SIG-M5 (cell line): Measurements from ENCODE around the gene SLC39A10.

Experiments used
- DNase-seq: peaks from one replicate; lab custom pipeline; 2025; lab: John Stamatoyannopoulos, UW

The SLC39A10 gene

GRCh38 chr2:195727106-195727505 lies 70.1 kb downstream of the SLC39A10 start:
- no peak for DNase-seq

DNA sequence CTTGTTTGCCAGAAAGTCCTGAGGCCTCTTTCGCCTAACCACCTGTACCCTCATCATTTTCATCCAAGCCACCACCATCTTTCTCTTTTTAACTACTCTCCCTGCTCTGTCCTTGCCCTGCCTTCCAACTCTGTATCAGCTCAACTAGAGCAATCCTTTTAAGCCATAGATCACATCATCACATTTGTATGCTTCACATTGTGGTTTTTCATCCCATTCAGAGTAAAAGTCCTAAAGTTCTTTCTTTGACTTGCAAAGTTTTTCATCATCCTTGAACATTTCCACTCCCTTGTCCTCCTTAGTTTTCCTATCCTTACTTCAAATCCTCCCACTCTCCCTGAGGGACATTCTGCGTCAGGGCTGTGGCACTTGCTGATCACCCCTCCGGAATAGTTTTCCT lies 73.9 kb downstream of the SLC39A10 start:
- no peak for DNase-seq

GRCh38 chr2:195732574-195732973 lies 75.5 kb downstream of the SLC39A10 start:
- DNase-seq, result no peak

- DNase-seq, result no peak
Observed at GRCh38 chr2:195733831-195734230, 76.8 kb downstream of the SLC39A10 start.

DNA sequence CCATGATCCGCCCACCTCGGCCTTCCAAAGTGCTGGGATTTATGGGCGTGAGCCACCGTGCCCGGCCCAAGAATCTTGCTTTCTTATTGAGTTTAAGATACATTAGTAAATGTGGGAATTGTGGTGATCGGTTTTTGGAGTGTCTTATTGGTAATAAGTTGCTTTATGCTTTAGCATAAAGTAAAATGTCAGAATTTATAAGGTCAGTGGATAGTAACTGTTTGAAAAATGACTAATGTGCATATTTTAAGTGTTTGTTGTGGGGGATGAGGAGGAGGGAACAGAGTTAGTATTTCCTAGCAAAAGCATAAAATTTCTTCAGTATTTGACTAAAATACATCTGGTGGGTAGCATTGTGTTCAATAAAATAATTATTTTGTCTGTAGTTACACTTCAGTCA lies 77.4 kb downstream of the SLC39A10 start:
- DNase-seq, result no peak

- no peak for DNase-seq
Observed at GRCh38 chr2:195734931-195735330, 77.9 kb downstream of the SLC39A10 start.

GRCh38 chr2:195735347-195735746 lies 78.3 kb downstream of the SLC39A10 start:
- no peak for DNase-seq

- DNase-seq, result no peak
Observed at GRCh38 chr2:195737511-195738325, 80.7 kb downstream of the SLC39A10 start.

DNA sequence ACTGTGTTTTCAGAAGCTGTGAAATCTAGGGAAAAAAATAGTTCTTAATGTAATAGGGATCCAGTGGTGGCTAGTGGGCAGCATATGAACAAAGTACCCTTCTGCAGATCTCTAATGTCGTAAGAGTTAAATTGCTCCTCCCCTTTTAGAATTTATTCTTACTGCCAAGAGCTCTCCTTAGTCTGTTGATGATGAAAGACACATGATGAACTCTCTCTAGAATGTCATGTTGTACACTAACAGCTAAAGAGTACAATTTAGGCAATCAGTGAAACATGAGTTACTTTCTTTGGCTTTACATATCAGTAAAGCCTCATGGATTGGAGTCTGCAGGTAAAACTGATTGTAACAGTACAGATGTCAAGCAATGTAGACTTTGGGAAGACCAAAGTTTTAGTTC lies 84.2 kb downstream of the SLC39A10 start:
- DNase-seq, result no peak

DNA sequence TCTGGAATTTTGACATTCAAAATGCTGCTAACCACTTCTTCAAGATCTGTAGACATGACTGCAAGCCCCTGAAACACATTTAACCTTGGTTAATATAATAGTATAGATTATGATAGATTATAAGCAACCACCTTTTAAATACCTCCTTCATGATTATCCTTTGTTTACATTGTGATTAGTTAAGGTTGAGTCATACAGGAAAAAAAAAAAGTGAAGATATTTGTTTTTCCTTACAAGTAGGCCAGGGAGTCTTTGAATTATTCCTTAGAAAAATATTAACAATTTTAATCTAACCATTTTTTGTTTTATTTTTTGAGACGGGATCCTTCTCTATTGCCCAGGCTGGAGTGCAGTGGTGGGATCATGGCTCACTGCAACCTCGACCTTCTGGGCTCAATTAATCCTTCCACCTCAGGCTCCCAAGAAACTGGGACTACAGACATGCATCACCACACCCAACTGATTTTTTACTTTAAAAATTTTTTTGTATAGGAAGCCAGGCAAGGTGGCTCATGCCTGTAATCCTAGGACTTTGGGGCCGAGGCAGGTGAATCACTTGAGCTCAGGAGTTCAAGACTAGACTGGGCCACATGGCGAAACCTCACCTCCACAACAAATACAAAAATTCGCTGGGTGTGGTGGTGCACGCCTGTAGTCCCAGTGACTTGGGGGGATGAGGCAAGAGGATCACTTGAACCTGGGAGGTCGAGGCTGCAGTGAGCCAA lies 99.4 kb downstream of the SLC39A10 start:
- no peak for DNase-seq

GRCh38 chr2:195758846-195759245 lies 101.8 kb downstream of the SLC39A10 start:
- no peak for DNase-seq

DNA sequence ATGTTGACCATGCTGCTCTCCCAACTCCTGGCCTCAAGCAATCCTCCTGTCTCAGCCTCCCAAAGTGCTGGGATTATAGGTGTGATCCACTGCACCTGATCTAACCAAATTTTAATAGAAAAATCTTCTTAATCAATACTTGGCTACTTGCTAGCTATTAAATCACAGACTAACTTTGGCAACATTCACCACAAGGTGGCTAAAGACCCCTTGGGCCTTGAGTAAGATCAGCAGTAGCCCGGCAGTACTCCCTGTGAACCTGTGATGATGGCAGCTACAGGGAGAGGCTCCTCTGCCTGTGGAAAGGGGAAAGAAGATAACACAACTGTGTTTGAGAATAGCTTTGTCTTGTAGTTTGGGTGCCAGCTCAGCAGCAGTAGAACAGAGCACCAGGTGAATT lies 102.9 kb downstream of the SLC39A10 start:
- no peak for DNase-seq

- no peak for DNase-seq
Observed at GRCh38 chr2:195763866-195764265, 106.8 kb downstream of the SLC39A10 start.

- DNase-seq, result no peak
Observed at GRCh38 chr2:195766691-195767090, 109.7 kb downstream of the SLC39A10 start.

DNA sequence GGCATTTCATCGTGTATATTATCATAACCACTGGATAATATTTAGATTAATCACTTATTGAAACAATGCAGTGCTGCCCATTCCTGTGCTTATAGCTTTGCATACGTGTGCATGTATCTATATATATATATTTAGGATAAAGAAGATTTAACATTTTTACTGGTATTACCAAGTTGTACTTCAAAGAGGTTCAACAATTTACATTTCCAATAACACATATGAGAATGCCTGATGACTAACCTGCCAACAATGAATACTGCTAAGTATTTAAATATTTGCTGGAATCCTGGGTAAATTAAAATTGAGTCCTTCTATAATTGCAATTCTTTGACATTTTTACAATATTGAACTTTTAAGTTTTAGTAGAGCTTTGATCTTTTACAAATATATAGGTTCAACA lies 111.4 kb downstream of the SLC39A10 start:
- no peak for DNase-seq

- no peak for DNase-seq
Observed at GRCh38 chr2:195769975-195770374, 112.9 kb downstream of the SLC39A10 start.

- DNase-seq, result no peak
Observed at GRCh38 chr2:195779491-195779890, 122.5 kb downstream of the SLC39A10 start.

DNA sequence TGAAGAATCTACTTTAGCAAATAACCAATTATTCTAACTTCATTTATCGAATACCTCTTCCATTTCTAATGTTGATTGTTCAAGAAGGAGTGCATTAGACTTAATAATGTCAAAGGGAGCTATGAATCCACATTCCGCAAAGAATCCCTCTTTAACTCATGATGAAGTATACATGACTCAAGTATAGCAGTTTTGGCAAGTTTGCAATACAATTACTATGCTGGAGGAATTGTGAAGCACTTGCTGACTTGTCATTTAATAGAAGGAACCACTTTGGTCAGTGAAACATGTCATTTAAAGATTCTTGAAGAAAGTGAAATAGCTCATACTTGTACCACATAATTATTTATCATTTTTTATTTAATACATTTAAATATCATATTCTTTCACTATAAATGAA lies 125.1 kb downstream of the SLC39A10 start:
- DNase-seq, result no peak
